ENCODE measurements around the gene CEP104.

The CEP104 gene

GRCh38 chr1:3902111-3902511, 45.1 kb upstream of the CEP104 start:
- H3K9me3 ChIP-seq (ENCODE audit: control insufficient read depth, low read length) = no peaks in the 10 kb centered on the region
- no peak overlapping the region for H3K4me3 ChIP-seq (ENCODE audit: insufficient read depth, low read depth, low read length, poor library complexity, severe bottlenecking)
- peak overlapping the region; percentile 25 for H3K27ac ChIP-seq (ENCODE audit: insufficient read depth, low read length, poor library complexity, severe bottlenecking)
- no peaks in the 10 kb centered on the region for H3K36me3 ChIP-seq (ENCODE audit: control insufficient read depth, insufficient read depth, low read length)
- H3K27me3 ChIP-seq (replicated peaks; ENCODE audit: control insufficient read depth, insufficient read depth, low read length, poor library complexity, severe bottlenecking) = no peaks in the 10 kb centered on the region
- peaks cover 31% of the 10 kb centered on the region for H3K4me1 ChIP-seq (ENCODE audit: control insufficient read depth, insufficient read depth, low read length, poor library complexity, severe bottlenecking)
- peak; percentile 21 to 42 (median 24) for DNase-seq

- Histone ChIP-seq H3K27ac (ENCODE audit: insufficient read depth, low read length, poor library complexity, severe bottlenecking) (peak overlapping the region; percentile 68), H3K9me3 (ENCODE audit: control insufficient read depth, low read length) (no peaks in the 10 kb centered on the region), H3K4me1 (ENCODE audit: control insufficient read depth, insufficient read depth, low read length, poor library complexity, severe bottlenecking) (peaks cover 31% of the 10 kb centered on the region), H3K27me3 (replicated peaks; ENCODE audit: control insufficient read depth, insufficient read depth, low read length, poor library complexity, severe bottlenecking) (no peaks in the 10 kb centered on the region), H3K36me3 (ENCODE audit: control insufficient read depth, insufficient read depth, low read length) (no peaks in the 10 kb centered on the region), H3K4me3 (ENCODE audit: insufficient read depth, low read depth, low read length, poor library complexity, severe bottlenecking) (peak overlapping the region; percentile 69)
- peak; percentile 70 to 81 (median 79) for DNase-seq
These were observed 44.0 kb upstream of the CEP104 start for GRCh38 chr1:3900969-3901529.

- H3K9me3 ChIP-seq (ENCODE audit: control insufficient read depth, low read length) = no peaks in the 10 kb centered on the region
- peak within 1 kb of the TSS; percentile 69 for H3K4me3 ChIP-seq (ENCODE audit: insufficient read depth, low read depth, low read length, poor library complexity, severe bottlenecking)
- DNase-seq = peak; percentile 92 to 95 (median 95)
- H3K27ac ChIP-seq (ENCODE audit: insufficient read depth, low read length, poor library complexity, severe bottlenecking) = peak within 1 kb of the TSS; percentile 84
- peaks cover 31% of the 10 kb centered on the region for H3K4me1 ChIP-seq (ENCODE audit: control insufficient read depth, insufficient read depth, low read length, poor library complexity, severe bottlenecking)
- H3K36me3 ChIP-seq (ENCODE audit: control insufficient read depth, insufficient read depth, low read length) = peaks cover 1% of the 10 kb centered on the region
- H3K27me3 ChIP-seq (replicated peaks; ENCODE audit: control insufficient read depth, insufficient read depth, low read length, poor library complexity, severe bottlenecking) = no peaks in the 10 kb centered on the region
These were observed 43.3 kb upstream of the CEP104 start, which contains the start of gene C1orf174 for GRCh38 chr1:3900150-3900968. Gene C1orf174 (minus strand): TSS chr1:3900272. CDS start chr1:3900186, 86 bp downstream.

GRCh38 chr1:3899754-3900149, 42.7 kb upstream of the CEP104 start:
- H3K4me3 ChIP-seq (ENCODE audit: insufficient read depth, low read depth, low read length, poor library complexity, severe bottlenecking) = peak overlapping the region; percentile 69
- H3K9me3 ChIP-seq (ENCODE audit: control insufficient read depth, low read length) = no peaks in the 10 kb centered on the region
- H3K36me3 ChIP-seq (ENCODE audit: control insufficient read depth, insufficient read depth, low read length) = peaks cover 7% of the 10 kb centered on the region
- peak overlapping the region; percentile 84 for H3K27ac ChIP-seq (ENCODE audit: insufficient read depth, low read length, poor library complexity, severe bottlenecking)
- H3K27me3 ChIP-seq (replicated peaks; ENCODE audit: control insufficient read depth, insufficient read depth, low read length, poor library complexity, severe bottlenecking) = no peaks in the 10 kb centered on the region
- no peak for DNase-seq
- H3K4me1 ChIP-seq (ENCODE audit: control insufficient read depth, insufficient read depth, low read length, poor library complexity, severe bottlenecking) = peaks cover 31% of the 10 kb centered on the region

GRCh38 chr1:3898994-3899753, 42.2 kb upstream of the CEP104 start:
- H3K4me3 ChIP-seq (ENCODE audit: insufficient read depth, low read depth, low read length, poor library complexity, severe bottlenecking) = peak overlapping the region; percentile 69
- H3K27me3 ChIP-seq (replicated peaks; ENCODE audit: control insufficient read depth, insufficient read depth, low read length, poor library complexity, severe bottlenecking) = no peaks in the 10 kb centered on the region
- H3K27ac ChIP-seq (ENCODE audit: insufficient read depth, low read length, poor library complexity, severe bottlenecking) = peak overlapping the region; percentile 84
- peaks cover 31% of the 10 kb centered on the region for H3K4me1 ChIP-seq (ENCODE audit: control insufficient read depth, insufficient read depth, low read length, poor library complexity, severe bottlenecking)
- no peaks in the 10 kb centered on the region for H3K9me3 ChIP-seq (ENCODE audit: control insufficient read depth, low read length)
- H3K36me3 ChIP-seq (ENCODE audit: control insufficient read depth, insufficient read depth, low read length) = peaks cover 9% of the 10 kb centered on the region
- no peak for DNase-seq

- Histone ChIP-seq H3K4me3 (ENCODE audit: insufficient read depth, low read depth, low read length, poor library complexity, severe bottlenecking) (no peak overlapping the region), H3K4me1 (ENCODE audit: control insufficient read depth, insufficient read depth, low read length, poor library complexity, severe bottlenecking) (peaks cover 26% of the 10 kb centered on the region), H3K27ac (ENCODE audit: insufficient read depth, low read length, poor library complexity, severe bottlenecking) (no peak overlapping the region)
These were observed 41.4 kb upstream of the CEP104 start for GRCh38 chr1:3898475-3898735.

GRCh38 chr1:3896396-3897000, 39.5 kb upstream of the CEP104 start:
- H3K36me3 ChIP-seq (ENCODE audit: control insufficient read depth, insufficient read depth, low read length) = peaks cover 9% of the 10 kb centered on the region
- H3K27me3 ChIP-seq (replicated peaks; ENCODE audit: control insufficient read depth, insufficient read depth, low read length, poor library complexity, severe bottlenecking) = no peaks in the 10 kb centered on the region
- H3K9me3 ChIP-seq (ENCODE audit: control insufficient read depth, low read length) = no peaks in the 10 kb centered on the region
- no peak overlapping the region for H3K4me3 ChIP-seq (ENCODE audit: insufficient read depth, low read depth, low read length, poor library complexity, severe bottlenecking)
- H3K27ac ChIP-seq (ENCODE audit: insufficient read depth, low read length, poor library complexity, severe bottlenecking) = no peak overlapping the region
- H3K4me1 ChIP-seq (ENCODE audit: control insufficient read depth, insufficient read depth, low read length, poor library complexity, severe bottlenecking) = peaks cover 10% of the 10 kb centered on the region
- no peak for DNase-seq

More at GRCh38 chr1:3898475-3898735, 41.4 kb upstream of the CEP104 start:
- Histone ChIP-seq H3K27me3 (replicated peaks; ENCODE audit: control insufficient read depth, insufficient read depth, low read length, poor library complexity, severe bottlenecking) (no peaks in the 10 kb centered on the region), H3K9me3 (ENCODE audit: control insufficient read depth, low read length) (no peaks in the 10 kb centered on the region), H3K36me3 (ENCODE audit: control insufficient read depth, insufficient read depth, low read length) (peaks cover 9% of the 10 kb centered on the region)
- DNase-seq = no peak

GRCh38 chr1:3895951-3896325, 38.9 kb upstream of the CEP104 start:
- no peak overlapping the region for H3K27ac ChIP-seq (ENCODE audit: insufficient read depth, low read length, poor library complexity, severe bottlenecking)
- peaks cover 6% of the 10 kb centered on the region for H3K4me1 ChIP-seq (ENCODE audit: control insufficient read depth, insufficient read depth, low read length, poor library complexity, severe bottlenecking)
- no peak overlapping the region for H3K4me3 ChIP-seq (ENCODE audit: insufficient read depth, low read depth, low read length, poor library complexity, severe bottlenecking)
- no peak for DNase-seq
- peaks cover 9% of the 10 kb centered on the region for H3K36me3 ChIP-seq (ENCODE audit: control insufficient read depth, insufficient read depth, low read length)
- no peaks in the 10 kb centered on the region for H3K9me3 ChIP-seq (ENCODE audit: control insufficient read depth, low read length)
- no peaks in the 10 kb centered on the region for H3K27me3 ChIP-seq (replicated peaks; ENCODE audit: control insufficient read depth, insufficient read depth, low read length, poor library complexity, severe bottlenecking)

- H3K36me3 ChIP-seq (ENCODE audit: control insufficient read depth, insufficient read depth, low read length) = peaks cover 12% of the 10 kb centered on the region
- DNase-seq = no peak
- H3K27me3 ChIP-seq (replicated peaks; ENCODE audit: control insufficient read depth, insufficient read depth, low read length, poor library complexity, severe bottlenecking) = no peaks in the 10 kb centered on the region
- peaks cover 4% of the 10 kb centered on the region for H3K4me1 ChIP-seq (ENCODE audit: control insufficient read depth, insufficient read depth, low read length, poor library complexity, severe bottlenecking)
- no peak overlapping the region for H3K27ac ChIP-seq (ENCODE audit: insufficient read depth, low read length, poor library complexity, severe bottlenecking)
- H3K9me3 ChIP-seq (ENCODE audit: control insufficient read depth, low read length) = no peaks in the 10 kb centered on the region
- H3K4me3 ChIP-seq (ENCODE audit: insufficient read depth, low read depth, low read length, poor library complexity, severe bottlenecking) = no peak overlapping the region
These were observed 38.4 kb upstream of the CEP104 start for GRCh38 chr1:3895279-3895950.
